A549 (cell line): Measurements from ENCODE around the gene MAGEA10.

Experiments
- CBX2 ChIP-seq: fragments of 200-600 bp; sonication (generic); IDR thresholded peaks from 2 replicates; pipeline ENCODE4 v1.6.1; 2016; ENCODE audit warnings: low read depth, mild to moderate bottlenecking, borderline replicate concordance
- EHMT2 ChIP-seq: fragments of 200-600 bp; sonication (generic); IDR thresholded peaks from 2 replicates; pipeline ENCODE4 v1.6.1; 2016; ENCODE audit warnings: antibody characterized with exemption, low read depth, mild to moderate bottlenecking, moderate library complexity
- ESRRA ChIP-seq: fragments of 150-350 bp; IDR thresholded peaks from 2 replicates; pipeline ENCODE4 v1.6.1; 2014; ENCODE audit warnings: mild to moderate bottlenecking, low read length, borderline replicate concordance
- NPAS2 ChIP-seq: fragments of 250-450 bp; sonication (Bioruptor Pico); IDR thresholded peaks from 2 replicates; pipeline ENCODE4 v1.8.0; 2022; ENCODE audit warnings: mild to moderate bottlenecking, moderate library complexity, borderline replicate concordance
- NR3C1 ChIP-seq: fragments of >200 bp; sonication (Bioruptor Twin); formaldehyde crosslinking; IDR thresholded peaks from 3 replicates; pipeline ENCODE4 v1.6.1; 2017
- POLR2A ChIP-seq: IDR thresholded peaks from 2 replicates; pipeline ENCODE4 v1.6.1; 2012; ENCODE audit warnings: mild to moderate bottlenecking, low read length
- RAD21 ChIP-seq, 2 experiments: fragments of >200 bp in 1 of 2; sonication (Bioruptor Twin) in 1 of 2; formaldehyde crosslinking in 1 of 2; IDR thresholded peaks in 1 of 2; conservative IDR thresholded peaks in 1 of 2; 2 replicates in 1 of 2; 3 replicates in 1 of 2; pipeline ENCODE4 v1.6.1; 2012 to 2018; ENCODE audit warnings: inconsistent platforms in 1 of 2
- RCOR1 ChIP-seq: fragments of 150-350 bp; IDR thresholded peaks from 2 replicates; pipeline ENCODE4 v1.6.1; 2014; ENCODE audit warnings: antibody characterized with exemption, low read length, low read depth
- RFX5 ChIP-seq: fragments of 450-650 bp; IDR thresholded peaks from 2 replicates; pipeline ENCODE4 v1.7.1; 2014; ENCODE audit warnings: antibody characterized with exemption, mild to moderate bottlenecking, moderate library complexity
- SMC3 ChIP-seq: fragments of >200 bp; sonication (Bioruptor Twin); formaldehyde crosslinking; IDR thresholded peaks from 3 replicates; pipeline ENCODE4 v1.6.1; 2018; ENCODE audit warnings: inconsistent platforms
- TF ChIP-seq, protein P1 (sequence below): fragments of >200 bp; sonication (Bioruptor Twin); formaldehyde crosslinking; IDR thresholded peaks from 3 replicates; pipeline ENCODE4 v1.5.1; 2016
- TF ChIP-seq, protein P2 (sequence below): IDR thresholded peaks from 2 replicates; pipeline ENCODE4 v1.6.1; 2012
- TF ChIP-seq, protein P3 (sequence below): IDR thresholded peaks from 2 replicates; pipeline ENCODE4 v1.6.1; 2012
- TF ChIP-seq, protein P4 (sequence below): fragments of 450-650 bp; IDR thresholded peaks from 2 replicates; pipeline ENCODE4 v1.6.1; 2014; ENCODE audit warnings: antibody characterized with exemption

DNA sequence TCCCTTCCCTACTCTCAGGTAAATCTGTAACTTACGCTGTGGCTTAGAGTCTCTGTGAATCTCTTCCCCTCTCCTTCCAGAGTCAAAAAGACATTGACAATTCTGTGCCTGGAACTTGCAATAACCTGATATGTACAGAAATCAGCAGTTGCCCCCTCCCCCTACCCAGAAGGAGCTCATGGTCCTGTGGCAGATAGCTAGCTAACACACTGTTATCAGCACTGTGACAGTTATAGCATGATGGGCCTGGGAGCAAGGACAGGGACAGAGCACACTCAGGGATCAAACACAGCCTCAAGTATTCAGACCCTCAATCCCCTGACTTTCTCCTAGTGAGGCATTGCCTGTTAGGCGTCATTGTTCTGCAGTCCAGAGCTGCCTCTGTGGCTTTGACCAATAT, 18.7 kb upstream of the MAGEA10 start:
- TF ChIP-seq, protein P1, sequence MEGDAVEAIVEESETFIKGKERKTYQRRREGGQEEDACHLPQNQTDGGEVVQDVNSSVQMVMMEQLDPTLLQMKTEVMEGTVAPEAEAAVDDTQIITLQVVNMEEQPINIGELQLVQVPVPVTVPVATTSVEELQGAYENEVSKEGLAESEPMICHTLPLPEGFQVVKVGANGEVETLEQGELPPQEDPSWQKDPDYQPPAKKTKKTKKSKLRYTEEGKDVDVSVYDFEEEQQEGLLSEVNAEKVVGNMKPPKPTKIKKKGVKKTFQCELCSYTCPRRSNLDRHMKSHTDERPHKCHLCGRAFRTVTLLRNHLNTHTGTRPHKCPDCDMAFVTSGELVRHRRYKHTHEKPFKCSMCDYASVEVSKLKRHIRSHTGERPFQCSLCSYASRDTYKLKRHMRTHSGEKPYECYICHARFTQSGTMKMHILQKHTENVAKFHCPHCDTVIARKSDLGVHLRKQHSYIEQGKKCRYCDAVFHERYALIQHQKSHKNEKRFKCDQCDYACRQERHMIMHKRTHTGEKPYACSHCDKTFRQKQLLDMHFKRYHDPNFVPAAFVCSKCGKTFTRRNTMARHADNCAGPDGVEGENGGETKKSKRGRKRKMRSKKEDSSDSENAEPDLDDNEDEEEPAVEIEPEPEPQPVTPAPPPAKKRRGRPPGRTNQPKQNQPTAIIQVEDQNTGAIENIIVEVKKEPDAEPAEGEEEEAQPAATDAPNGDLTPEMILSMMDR: no peak
- TF ChIP-seq, protein P2, sequence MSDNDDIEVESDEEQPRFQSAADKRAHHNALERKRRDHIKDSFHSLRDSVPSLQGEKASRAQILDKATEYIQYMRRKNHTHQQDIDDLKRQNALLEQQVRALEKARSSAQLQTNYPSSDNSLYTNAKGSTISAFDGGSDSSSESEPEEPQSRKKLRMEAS: no peak
- TF ChIP-seq POLR2A (no peak), RCOR1 (no peak), RAD21 (conservative IDR thresholded peaks at IDR 0.05 in 1 of 2, IDR thresholded peaks at IDR 0.05 in 1 of 2) (no peak), NPAS2 (no peak), EHMT2 (no peak), NR3C1 (no peak), CBX2 (no peak), RFX5 (no peak), SMC3 (no peak), ESRRA (no peak)
- TF ChIP-seq, protein P3, sequence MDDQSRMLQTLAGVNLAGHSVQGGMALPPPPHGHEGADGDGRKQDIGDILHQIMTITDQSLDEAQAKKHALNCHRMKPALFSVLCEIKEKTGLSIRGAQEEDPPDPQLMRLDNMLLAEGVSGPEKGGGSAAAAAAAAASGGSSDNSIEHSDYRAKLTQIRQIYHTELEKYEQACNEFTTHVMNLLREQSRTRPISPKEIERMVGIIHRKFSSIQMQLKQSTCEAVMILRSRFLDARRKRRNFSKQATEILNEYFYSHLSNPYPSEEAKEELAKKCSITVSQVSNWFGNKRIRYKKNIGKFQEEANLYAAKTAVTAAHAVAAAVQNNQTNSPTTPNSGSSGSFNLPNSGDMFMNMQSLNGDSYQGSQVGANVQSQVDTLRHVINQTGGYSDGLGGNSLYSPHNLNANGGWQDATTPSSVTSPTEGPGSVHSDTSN: no peak
- TF ChIP-seq, protein P4, sequence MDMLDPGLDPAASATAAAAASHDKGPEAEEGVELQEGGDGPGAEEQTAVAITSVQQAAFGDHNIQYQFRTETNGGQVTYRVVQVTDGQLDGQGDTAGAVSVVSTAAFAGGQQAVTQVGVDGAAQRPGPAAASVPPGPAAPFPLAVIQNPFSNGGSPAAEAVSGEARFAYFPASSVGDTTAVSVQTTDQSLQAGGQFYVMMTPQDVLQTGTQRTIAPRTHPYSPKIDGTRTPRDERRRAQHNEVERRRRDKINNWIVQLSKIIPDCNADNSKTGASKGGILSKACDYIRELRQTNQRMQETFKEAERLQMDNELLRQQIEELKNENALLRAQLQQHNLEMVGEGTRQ: no peak
